ENCODE measurements around the gene WNT3A.

Gene WNT3A

DNA sequence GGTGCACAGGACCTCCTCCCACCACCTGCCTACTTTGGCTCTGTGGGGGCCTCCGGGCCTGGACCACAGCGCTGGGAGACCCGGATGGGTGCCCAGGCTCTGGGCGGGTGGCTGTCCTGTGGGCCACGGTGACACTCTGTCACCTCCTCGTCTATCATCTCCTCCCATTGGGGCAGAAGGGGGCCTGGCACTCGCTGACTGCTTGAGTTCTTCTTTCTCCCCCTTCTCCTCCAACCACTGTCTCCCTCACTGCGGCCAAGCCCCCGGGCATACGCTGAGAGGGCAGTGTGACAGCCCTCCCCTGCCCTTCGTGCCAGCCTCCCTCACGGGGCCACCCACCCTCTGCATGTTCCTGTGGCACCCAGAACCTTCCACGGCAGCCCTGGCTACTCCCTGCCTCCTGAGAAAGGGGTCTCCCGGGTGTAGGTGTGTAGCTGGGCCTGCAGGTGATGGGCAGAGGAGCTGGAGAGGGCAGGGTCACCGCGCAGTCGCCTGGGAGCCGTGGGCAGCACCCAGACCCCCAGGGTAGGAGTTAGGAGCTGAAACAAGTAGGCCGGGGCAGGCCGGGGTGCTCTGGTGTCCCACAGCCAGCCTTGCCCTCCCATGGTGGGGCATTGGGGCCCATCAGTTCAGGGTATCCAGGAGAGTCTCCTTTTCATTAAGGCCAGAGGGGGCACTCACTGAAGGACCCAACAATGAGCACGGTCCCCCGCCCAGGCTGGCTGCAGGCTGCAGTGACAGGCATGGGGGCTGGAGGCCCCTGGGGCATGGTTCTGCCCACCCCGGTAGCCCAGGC, 66.5 kb downstream of the WNT3A start:
- Histone ChIP-seq H3K27ac (replicated peaks) (no peak overlapping the region), H3K4me3 (replicated peaks; ENCODE audit: insufficient read depth, low read length) (no peak overlapping the region), H3K27me3 (ENCODE audit: insufficient read depth, poor library complexity, severe bottlenecking) (peaks cover 9% of the 10 kb centered on the region)
- TF ChIP-seq SPI1 (IDR thresholded peaks at IDR 0.05; ENCODE audit: borderline replicate concordance, low read depth) (no peak), GABPA (IDR thresholded peaks at IDR 0.05; ENCODE audit: low read depth) (no peak), POLR2AphosphoS5 (IDR thresholded peaks at IDR 0.05; ENCODE audit: low read depth) (no peak)
- TF ChIP-seq, protein P1, sequence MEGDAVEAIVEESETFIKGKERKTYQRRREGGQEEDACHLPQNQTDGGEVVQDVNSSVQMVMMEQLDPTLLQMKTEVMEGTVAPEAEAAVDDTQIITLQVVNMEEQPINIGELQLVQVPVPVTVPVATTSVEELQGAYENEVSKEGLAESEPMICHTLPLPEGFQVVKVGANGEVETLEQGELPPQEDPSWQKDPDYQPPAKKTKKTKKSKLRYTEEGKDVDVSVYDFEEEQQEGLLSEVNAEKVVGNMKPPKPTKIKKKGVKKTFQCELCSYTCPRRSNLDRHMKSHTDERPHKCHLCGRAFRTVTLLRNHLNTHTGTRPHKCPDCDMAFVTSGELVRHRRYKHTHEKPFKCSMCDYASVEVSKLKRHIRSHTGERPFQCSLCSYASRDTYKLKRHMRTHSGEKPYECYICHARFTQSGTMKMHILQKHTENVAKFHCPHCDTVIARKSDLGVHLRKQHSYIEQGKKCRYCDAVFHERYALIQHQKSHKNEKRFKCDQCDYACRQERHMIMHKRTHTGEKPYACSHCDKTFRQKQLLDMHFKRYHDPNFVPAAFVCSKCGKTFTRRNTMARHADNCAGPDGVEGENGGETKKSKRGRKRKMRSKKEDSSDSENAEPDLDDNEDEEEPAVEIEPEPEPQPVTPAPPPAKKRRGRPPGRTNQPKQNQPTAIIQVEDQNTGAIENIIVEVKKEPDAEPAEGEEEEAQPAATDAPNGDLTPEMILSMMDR (IDR thresholded peaks at IDR 0.05; ENCODE audit: insufficient read depth, low read length): no peak
- TF ChIP-seq, protein P2, sequence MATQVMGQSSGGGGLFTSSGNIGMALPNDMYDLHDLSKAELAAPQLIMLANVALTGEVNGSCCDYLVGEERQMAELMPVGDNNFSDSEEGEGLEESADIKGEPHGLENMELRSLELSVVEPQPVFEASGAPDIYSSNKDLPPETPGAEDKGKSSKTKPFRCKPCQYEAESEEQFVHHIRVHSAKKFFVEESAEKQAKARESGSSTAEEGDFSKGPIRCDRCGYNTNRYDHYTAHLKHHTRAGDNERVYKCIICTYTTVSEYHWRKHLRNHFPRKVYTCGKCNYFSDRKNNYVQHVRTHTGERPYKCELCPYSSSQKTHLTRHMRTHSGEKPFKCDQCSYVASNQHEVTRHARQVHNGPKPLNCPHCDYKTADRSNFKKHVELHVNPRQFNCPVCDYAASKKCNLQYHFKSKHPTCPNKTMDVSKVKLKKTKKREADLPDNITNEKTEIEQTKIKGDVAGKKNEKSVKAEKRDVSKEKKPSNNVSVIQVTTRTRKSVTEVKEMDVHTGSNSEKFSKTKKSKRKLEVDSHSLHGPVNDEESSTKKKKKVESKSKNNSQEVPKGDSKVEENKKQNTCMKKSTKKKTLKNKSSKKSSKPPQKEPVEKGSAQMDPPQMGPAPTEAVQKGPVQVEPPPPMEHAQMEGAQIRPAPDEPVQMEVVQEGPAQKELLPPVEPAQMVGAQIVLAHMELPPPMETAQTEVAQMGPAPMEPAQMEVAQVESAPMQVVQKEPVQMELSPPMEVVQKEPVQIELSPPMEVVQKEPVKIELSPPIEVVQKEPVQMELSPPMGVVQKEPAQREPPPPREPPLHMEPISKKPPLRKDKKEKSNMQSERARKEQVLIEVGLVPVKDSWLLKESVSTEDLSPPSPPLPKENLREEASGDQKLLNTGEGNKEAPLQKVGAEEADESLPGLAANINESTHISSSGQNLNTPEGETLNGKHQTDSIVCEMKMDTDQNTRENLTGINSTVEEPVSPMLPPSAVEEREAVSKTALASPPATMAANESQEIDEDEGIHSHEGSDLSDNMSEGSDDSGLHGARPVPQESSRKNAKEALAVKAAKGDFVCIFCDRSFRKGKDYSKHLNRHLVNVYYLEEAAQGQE (IDR thresholded peaks at IDR 0.05; ENCODE audit: insufficient replicate concordance, low read depth): no peak
- no peak for DNase-seq (ENCODE audit: low read depth in 1 of 2, low spot score in 1 of 2)

DNA sequence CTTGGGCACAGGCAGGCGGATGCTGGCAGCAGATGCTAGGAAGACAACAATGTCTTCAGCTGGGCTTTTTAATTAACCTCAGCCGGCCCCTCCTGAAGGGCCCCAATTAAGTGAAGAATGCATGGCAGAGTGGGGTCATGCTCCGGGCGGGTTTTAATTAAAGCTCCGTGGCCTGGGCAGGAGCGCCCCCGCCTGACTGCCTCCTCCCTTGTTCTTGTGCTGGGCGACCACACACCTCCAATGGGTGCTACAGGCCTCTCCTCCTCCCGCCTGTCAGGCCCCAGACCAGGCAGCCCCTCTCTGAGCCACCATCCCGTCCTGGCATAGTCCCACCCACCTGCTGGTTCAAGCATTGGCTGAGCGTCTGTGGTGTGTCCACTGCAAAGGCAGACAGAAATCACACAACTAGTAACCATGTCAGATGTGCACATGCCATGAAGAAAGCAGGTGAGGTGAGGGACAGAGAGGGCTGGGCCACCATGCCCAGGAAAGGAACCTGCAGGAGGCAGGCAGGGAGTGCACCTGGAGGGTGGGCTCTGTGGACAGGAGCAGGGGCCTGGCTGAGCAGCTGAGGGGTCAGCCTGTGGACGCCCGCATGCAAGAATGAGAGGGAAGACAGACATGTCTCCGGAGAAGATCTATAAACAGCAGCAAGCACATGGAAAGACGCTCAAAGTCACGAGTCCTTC, 67.2 kb downstream of the WNT3A start:
- TF ChIP-seq POLR2AphosphoS5 (IDR thresholded peaks at IDR 0.05; ENCODE audit: low read depth) (no peak), GABPA (IDR thresholded peaks at IDR 0.05; ENCODE audit: low read depth) (no peak), SPI1 (IDR thresholded peaks at IDR 0.05; ENCODE audit: borderline replicate concordance, low read depth) (no peak)
- TF ChIP-seq, protein P1 (IDR thresholded peaks at IDR 0.05; ENCODE audit: insufficient read depth, low read length): no peak
- TF ChIP-seq, protein P2 (IDR thresholded peaks at IDR 0.05; ENCODE audit: insufficient replicate concordance, low read depth): no peak
- DNase-seq (ENCODE audit: low read depth in 1 of 2, low spot score in 1 of 2): no peak
- Histone ChIP-seq H3K27ac (replicated peaks) (no peak overlapping the region), H3K27me3 (ENCODE audit: insufficient read depth, poor library complexity, severe bottlenecking) (peaks cover 9% of the 10 kb centered on the region), H3K4me3 (replicated peaks; ENCODE audit: insufficient read depth, low read length) (no peak overlapping the region)

DNA sequence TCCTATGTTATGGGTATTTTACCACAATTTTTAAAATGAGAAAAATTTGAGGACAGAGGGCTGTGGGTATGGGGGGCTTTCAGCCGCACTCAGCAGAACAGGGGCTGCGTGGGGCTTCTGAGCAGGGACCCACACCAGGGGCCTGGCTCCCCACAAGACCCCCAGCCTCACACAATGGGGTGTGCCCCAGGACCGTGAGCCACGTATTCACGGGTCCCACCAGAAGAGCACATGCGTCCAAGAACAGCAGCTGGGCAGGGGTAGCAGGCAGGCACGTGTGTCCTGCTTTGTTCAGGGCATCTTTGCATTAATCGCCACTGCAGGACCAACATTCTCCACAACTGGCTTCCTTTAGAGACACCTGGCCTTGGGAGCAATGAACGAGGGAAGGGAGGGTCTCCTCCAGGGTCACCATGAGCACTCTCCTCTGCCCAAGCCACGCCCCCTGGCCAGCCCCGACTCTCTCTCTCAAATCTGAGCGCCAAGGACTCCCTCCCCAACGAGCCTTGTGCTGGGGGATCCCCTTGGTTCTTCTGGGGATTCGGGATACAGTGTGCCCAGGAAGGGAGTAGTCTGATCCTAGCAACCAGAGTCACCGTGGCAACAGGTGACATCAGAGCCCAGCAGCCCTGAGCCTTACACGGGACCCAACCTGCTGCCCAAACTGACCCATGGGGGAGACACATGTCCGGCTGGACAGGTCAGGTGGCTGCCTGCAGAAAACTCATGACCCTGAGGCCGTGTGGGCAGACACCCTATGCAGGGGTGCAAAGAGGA, 68.3 kb downstream of the WNT3A start:
- TF ChIP-seq GABPA (IDR thresholded peaks at IDR 0.05; ENCODE audit: low read depth): no peak
- Histone ChIP-seq H3K4me3 (replicated peaks; ENCODE audit: insufficient read depth, low read length) (no peak overlapping the region), H3K27ac (replicated peaks) (no peak overlapping the region), H3K27me3 (ENCODE audit: insufficient read depth, poor library complexity, severe bottlenecking) (peaks cover 9% of the 10 kb centered on the region)
- DNase-seq (ENCODE audit: low read depth in 1 of 2, low spot score in 1 of 2): no peak

DNA sequence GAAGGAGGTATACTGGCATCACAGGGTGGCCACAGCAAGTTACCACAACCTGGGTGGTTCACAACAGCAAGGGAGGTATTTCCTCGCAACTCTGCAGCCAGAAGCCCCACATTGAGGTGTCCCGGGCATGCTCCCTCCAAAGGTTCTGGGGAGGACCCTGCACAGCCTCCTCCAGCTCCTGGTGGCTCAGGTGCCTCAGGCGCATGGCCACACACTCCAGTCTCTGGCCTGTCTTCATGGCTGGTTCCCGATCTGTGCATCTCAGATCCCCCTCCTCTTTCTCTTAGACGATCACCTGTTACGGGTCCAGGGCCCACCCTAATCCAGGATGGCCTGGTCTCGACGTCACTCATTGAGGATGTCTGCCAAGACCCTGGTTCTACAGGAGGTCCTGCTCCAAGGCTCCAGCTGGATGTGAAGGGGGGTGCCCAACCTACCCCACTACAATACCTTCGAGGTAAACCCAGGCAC, 69.0 kb downstream of the WNT3A start:
- no peak overlapping the region for H3K27ac ChIP-seq (replicated peaks)
- H3K27me3 ChIP-seq (ENCODE audit: insufficient read depth, poor library complexity, severe bottlenecking): peaks cover 9% of the 10 kb centered on the region
- DNase-seq (ENCODE audit: low read depth in 1 of 2, low spot score in 1 of 2): no peak
- H3K4me3 ChIP-seq (replicated peaks; ENCODE audit: insufficient read depth, low read length): no peak overlapping the region
- TF ChIP-seq, protein P1 (IDR thresholded peaks at IDR 0.05; ENCODE audit: insufficient read depth, low read length): no peak
- no peak for TF ChIP-seq SPI1 (IDR thresholded peaks at IDR 0.05; ENCODE audit: borderline replicate concordance, low read depth)
- TF ChIP-seq GABPA (IDR thresholded peaks at IDR 0.05; ENCODE audit: low read depth): no peak
- TF ChIP-seq POLR2AphosphoS5 (IDR thresholded peaks at IDR 0.05; ENCODE audit: low read depth): no peak
- TF ChIP-seq, protein P2 (IDR thresholded peaks at IDR 0.05; ENCODE audit: insufficient replicate concordance, low read depth): no peak

Data from HL-60 (cell line).